ENCODE measurements around the gene TRIM75. TPM values are rescaled to one million over a fixed set of nuclear protein-coding genes. Genes with fewer than 3 reads are reported as not detected.

The TRIM75 gene
- total and polyA plus RNA-seq, 12 donors, result not detected

DNA sequence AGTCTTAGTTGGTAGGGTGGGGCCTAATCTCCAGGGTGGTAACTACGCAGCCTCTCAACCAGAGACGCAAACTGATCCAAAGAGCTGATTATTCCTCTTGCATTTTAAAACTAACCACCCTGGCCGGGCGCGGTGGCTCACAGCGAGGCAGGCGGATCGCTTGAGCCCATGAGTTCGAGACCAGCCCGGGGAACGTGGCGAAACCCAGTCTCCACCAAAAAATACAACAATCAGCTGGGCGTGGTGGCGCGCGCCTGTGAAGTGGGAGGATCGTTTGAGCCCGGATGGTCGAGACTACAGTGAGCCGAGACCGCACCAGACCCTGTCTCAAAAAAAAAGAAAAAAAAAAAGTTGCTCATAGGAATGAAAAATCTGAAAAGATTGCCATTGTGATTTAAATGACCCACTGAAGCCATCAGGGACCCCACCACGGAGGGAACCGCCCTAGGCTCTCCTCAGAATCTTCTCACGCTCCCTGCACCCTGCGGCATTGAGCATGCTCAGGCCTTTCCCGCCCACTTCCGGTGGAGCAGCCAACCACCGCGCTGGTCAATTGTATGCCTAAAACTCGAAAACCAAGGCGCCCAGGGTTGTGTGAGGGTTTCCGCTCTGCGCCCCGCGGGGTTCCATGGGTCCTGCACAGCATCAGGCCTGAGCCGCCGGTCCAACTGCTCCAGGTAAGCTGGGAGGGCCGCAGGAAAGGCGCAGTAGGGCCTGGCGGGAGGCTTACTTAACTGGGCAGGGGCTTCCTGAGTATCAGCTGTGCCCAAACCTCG lies 22.0 kb upstream of the TRIM75 start, which contains the start of gene TRIM60:
TSS of gene TRIM60 (plus strand) at position 564 of the 776 bp plus-strand sequence. CDS start 8,074 bp downstream, outside the sequence.
- no peak for DNase-seq
- TF ChIP-seq POLR2A (IDR thresholded peaks at IDR 0.05), result no peak
- TF ChIP-seq, protein P1, sequence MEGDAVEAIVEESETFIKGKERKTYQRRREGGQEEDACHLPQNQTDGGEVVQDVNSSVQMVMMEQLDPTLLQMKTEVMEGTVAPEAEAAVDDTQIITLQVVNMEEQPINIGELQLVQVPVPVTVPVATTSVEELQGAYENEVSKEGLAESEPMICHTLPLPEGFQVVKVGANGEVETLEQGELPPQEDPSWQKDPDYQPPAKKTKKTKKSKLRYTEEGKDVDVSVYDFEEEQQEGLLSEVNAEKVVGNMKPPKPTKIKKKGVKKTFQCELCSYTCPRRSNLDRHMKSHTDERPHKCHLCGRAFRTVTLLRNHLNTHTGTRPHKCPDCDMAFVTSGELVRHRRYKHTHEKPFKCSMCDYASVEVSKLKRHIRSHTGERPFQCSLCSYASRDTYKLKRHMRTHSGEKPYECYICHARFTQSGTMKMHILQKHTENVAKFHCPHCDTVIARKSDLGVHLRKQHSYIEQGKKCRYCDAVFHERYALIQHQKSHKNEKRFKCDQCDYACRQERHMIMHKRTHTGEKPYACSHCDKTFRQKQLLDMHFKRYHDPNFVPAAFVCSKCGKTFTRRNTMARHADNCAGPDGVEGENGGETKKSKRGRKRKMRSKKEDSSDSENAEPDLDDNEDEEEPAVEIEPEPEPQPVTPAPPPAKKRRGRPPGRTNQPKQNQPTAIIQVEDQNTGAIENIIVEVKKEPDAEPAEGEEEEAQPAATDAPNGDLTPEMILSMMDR (IDR thresholded peaks at IDR 0.05), result no peak
- H3K4me3 ChIP-seq, result no peak within 1 kb of the TSS
- no peaks in the 10 kb centered on the region for H3K27me3 ChIP-seq
- H3K27ac ChIP-seq, result no peak within 1 kb of the TSS
- no peaks in the 10 kb centered on the region for H3K4me1 ChIP-seq (replicated peaks in 1 of 2)
- intact Hi-C loops (cut with DNase I), result no loop called here
- no peaks in the 10 kb centered on the region for H3K36me3 ChIP-seq (replicated peaks in 1 of 2)
- H3K9me3 ChIP-seq (replicated peaks in 1 of 3), result no peaks in the 10 kb centered on the region
- WGBS, 4 donors, result 92 to 95% (median 94%) methylated on average over 40 to 41 of the region's 41 CpGs

DNA sequence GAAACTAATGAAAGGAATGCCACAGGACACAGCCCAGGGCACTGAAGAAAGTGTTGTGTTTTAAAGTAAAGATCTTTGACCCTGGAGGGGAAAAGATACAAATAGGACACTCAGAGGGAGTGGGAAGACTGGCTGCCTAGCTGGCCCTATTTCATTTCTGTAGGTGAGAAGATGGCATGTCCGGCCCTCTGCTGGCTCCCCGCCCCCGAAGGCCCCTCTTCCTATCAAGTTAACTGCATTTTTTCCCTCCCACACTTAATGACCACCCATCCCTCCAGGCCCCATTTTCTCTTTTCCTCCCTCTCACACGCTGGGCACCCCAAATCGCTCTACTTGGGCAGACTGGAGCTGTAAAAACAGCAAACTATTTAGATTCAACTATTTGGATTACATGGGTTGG lies 5.5 kb upstream of the TRIM75 start:
- 69 to 78% (median 72%) methylated on average over 5 of the region's 5 CpGs for WGBS, 4 donors
- intact Hi-C loops (cut with DNase I), result no loop called here
- no peaks in the 10 kb centered on the region for H3K9me3 ChIP-seq (replicated peaks in 1 of 3)
- no peaks in the 10 kb centered on the region for H3K27me3 ChIP-seq
- DNase-seq, result no peak
- no peak overlapping the region for H3K4me3 ChIP-seq
- no peaks in the 10 kb centered on the region for H3K36me3 ChIP-seq (replicated peaks in 1 of 2)
- TF ChIP-seq, protein P1 (IDR thresholded peaks at IDR 0.05), result no peak
- no peak for TF ChIP-seq POLR2A (IDR thresholded peaks at IDR 0.05)
- no peak overlapping the region for H3K27ac ChIP-seq
- no peaks in the 10 kb centered on the region for H3K4me1 ChIP-seq (replicated peaks in 1 of 2)

DNA sequence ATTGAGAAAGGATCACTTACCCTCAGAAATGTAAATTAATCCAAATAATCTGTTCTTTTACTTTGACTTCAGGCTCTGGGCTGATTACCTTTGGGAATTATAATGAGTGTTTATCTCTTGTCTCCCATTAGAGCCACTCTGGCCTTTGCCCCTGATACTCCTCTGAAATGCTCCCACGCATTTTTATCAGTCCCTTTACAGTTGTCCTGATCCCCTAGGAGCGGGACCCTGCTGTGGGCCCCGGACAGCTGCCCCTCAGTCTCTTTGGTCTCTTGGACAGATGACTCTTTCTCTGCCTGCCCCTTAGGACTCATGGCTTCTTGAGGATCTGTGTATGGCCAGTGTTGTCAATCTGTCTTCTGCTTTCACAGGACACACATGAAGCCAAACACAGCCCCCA lies 1.0 kb upstream of the TRIM75 start:
- Histone ChIP-seq H3K9me3 (replicated peaks in 1 of 3) (no peaks in the 10 kb centered on the region), H3K36me3 (replicated peaks in 1 of 2) (no peaks in the 10 kb centered on the region), H3K27ac (no peak overlapping the region), H3K4me3 (no peak overlapping the region), H3K27me3 (no peaks in the 10 kb centered on the region), H3K4me1 (replicated peaks in 1 of 2) (no peaks in the 10 kb centered on the region)
- WGBS, 4 donors, result 60 to 77% (median 64%) methylated on average over 3 of the region's 3 CpGs
- TF ChIP-seq, protein P1 (IDR thresholded peaks at IDR 0.05), result no peak
- TF ChIP-seq POLR2A (IDR thresholded peaks at IDR 0.05), result no peak
- no peak for DNase-seq
- intact Hi-C loops (cut with DNase I), result no loop called here

DNA sequence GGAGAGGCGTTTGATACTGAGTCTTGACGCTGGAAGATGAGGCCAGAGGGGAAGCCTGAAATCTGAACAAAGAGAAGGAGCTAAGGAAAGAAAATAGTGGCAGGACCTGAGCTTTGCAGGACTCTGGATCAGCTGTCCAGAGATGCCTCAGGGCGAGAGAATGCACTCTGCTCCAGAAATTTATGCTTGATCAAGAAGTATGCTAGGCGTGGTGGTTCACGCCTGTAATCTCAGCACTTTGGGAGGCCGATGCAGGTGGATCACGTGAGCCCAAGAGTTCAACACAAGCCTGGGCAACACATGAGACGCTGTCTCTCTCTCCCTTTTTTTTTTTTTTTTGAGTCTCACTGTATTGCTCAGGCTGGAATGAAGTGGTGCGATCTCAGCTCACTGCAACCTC lies 1.9 kb downstream of the TRIM75 start:
- Histone ChIP-seq H3K36me3 (replicated peaks in 1 of 2) (no peaks in the 10 kb centered on the region), H3K4me3 (no peak overlapping the region), H3K4me1 (replicated peaks in 1 of 2) (no peaks in the 10 kb centered on the region), H3K27ac (no peak overlapping the region), H3K9me3 (replicated peaks in 1 of 3) (no peaks in the 10 kb centered on the region), H3K27me3 (no peaks in the 10 kb centered on the region)
- TF ChIP-seq POLR2A (IDR thresholded peaks at IDR 0.05), result no peak
- TF ChIP-seq, protein P1 (IDR thresholded peaks at IDR 0.05), result no peak
- intact Hi-C loops (cut with DNase I), result no loop called here
- 83 to 90% (median 86%) methylated on average over 9 of the region's 9 CpGs for WGBS, 4 donors
- DNase-seq, result no peak
